Adipocyte (in vitro differentiated cells): ENCODE measurements around the gene SZT2.
"Not testable (repeated sequence)": the region's sequence is repeated elsewhere in the genome, so short reads cannot be mapped to it uniquely, and the experiment has no call there.

Experiments used
- DNase-seq: peaks from one replicate; pipeline ENCODE4 v3.0.0-alpha.2; 2015; ENCODE audit warnings: low read depth
- H3K27me3 ChIP-seq: replicated peaks from 2 replicates; pipeline ENCODE4 v1.7.0; 2013; ENCODE audit warnings: mild to moderate bottlenecking, low read length, moderate library complexity; ENCODE audit not compliant: control insufficient read depth, insufficient read depth
- H3K36me3 ChIP-seq: 2 replicates; pipeline ENCODE4 v1.7.0; 2013; ENCODE audit warnings: low read length, mild to moderate bottlenecking, moderate library complexity; ENCODE audit not compliant: control insufficient read depth, insufficient read depth, severe bottlenecking
- H3K4me1 ChIP-seq: 2 replicates; pipeline ENCODE4 v1.7.0; 2013; ENCODE audit warnings: mild to moderate bottlenecking, low read length, moderate library complexity; ENCODE audit not compliant: control insufficient read depth, insufficient read depth
- H3K4me3 ChIP-seq: 2 replicates; pipeline ENCODE4 v1.7.0; 2013; ENCODE audit warnings: mild to moderate bottlenecking, low read length, moderate library complexity
- H3K9ac ChIP-seq: 2 replicates; pipeline ENCODE4 v1.7.0; 2013; ENCODE audit warnings: mild to moderate bottlenecking, low read length, moderate library complexity
- H3K9me3 ChIP-seq: 2 replicates; pipeline ENCODE4 v1.7.0; 2013; ENCODE audit warnings: mild to moderate bottlenecking, low read length, moderate library complexity; ENCODE audit not compliant: control insufficient read depth

SZT2 gene

GRCh38 chr1:43488165-43488564 lies 98.5 kb downstream of the SZT2 start:
- H3K4me3 ChIP-seq = no peak overlapping the region
- no peak overlapping the region for H3K9ac ChIP-seq
- H3K9me3 ChIP-seq = peaks cover 21% of the 10 kb centered on the region
- no peak for DNase-seq
- no peaks in the 10 kb centered on the region for H3K36me3 ChIP-seq
- H3K27me3 ChIP-seq = no peaks in the 10 kb centered on the region
- peaks cover 7% of the 10 kb centered on the region for H3K4me1 ChIP-seq

DNA sequence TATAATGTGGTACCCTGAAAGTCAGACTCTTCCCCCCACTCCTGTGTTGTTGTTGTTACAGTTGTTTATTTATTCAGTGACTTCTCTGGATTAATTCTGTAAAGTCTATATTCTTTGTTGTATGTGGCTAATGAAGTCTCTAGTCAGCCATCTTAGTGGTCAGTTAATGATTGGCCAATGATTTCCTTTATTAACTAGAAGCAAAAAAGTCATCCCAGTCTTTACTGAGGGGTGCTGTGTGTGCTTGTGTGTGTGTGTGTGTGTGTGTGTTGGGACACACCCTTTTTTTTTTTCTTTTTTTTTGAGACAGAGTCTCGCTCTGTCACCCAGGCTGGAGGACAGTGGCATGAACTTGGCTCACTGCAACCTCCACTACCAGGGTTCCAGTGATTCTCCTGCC lies 101.4 kb downstream of the SZT2 start:
- H3K4me1 ChIP-seq = peaks cover 20% of the 10 kb centered on the region
- H3K4me3 ChIP-seq = no peak overlapping the region
- no peak for DNase-seq
- peaks cover 21% of the 10 kb centered on the region for H3K9me3 ChIP-seq
- H3K27me3 ChIP-seq = no peaks in the 10 kb centered on the region
- H3K9ac ChIP-seq = no peak overlapping the region
- H3K36me3 ChIP-seq = no peaks in the 10 kb centered on the region

GRCh38 chr1:43492826-43493225 lies 103.1 kb downstream of the SZT2 start:
- H3K36me3 ChIP-seq = no peaks in the 10 kb centered on the region
- H3K4me3 ChIP-seq = no peak overlapping the region
- H3K9me3 ChIP-seq = peaks cover 19% of the 10 kb centered on the region
- no peaks in the 10 kb centered on the region for H3K27me3 ChIP-seq
- H3K4me1 ChIP-seq = peaks cover 20% of the 10 kb centered on the region
- no peak overlapping the region for H3K9ac ChIP-seq
- DNase-seq = peak; percentile 55

DNA sequence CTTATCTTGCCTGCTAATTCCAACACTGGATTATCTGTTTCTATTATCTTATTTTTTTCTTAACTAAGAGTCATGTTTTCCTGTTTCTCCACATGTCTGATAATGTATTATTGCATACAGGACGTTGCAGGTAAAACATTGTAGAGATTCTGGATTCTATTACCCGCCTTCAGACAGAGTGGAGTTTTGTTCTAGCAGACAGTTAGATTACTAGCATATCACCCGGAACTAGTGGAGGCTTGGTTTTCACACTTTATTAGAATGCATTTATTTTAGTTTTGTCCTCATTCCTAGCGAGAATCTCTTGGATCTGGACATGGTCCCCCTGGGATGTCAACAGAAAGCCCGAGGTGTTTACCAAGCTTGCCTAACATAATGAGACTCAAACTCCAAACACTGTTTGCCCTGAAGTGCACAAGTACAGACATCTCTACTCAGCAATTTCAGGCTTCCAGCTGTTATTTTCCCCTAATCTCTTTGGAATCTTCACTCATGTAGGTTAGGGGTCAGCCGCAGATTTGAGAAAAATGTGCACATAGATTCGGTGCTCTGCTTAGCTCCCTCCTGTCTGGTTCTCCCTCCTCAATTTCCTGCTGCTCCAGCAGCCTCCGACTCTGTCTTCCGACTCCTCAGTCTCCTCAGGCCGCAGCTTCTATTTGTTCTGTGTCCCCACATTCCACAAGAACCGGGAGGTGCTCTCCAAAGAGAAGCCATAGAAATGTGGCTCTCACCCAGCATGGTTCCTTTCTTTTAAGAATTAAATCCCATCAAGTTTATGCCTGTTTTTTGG lies 104.2 kb downstream of the SZT2 start:
- peak; percentile 17 for DNase-seq
- no peaks in the 10 kb centered on the region for H3K27me3 ChIP-seq
- H3K4me3 ChIP-seq = peak overlapping the region; percentile 14
- H3K9ac ChIP-seq = peak overlapping the region; percentile 45
- H3K9me3 ChIP-seq = peaks cover 10% of the 10 kb centered on the region
- peaks cover 20% of the 10 kb centered on the region for H3K4me1 ChIP-seq
- H3K36me3 ChIP-seq = no peaks in the 10 kb centered on the region

DNA sequence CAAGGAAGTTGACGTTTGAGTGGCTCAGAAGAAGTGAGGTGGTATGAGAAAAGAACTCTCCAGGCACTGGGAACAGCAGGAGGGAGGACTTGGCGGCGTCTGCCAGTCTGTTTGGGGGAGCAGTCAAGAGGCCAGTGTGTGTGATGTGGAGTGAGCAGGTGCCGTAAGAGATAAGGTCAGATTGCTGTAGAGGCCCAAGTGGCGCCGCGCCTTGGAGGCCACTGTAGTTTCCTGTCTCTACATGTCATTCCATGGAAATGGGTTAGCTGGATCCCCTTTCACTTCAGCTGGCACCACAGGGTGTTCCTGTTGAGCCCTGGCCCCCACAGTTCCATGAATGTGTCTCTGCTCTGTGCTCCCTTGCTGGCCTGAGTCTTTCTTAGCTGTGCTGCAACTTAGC lies 105.5 kb downstream of the SZT2 start:
- H3K9ac ChIP-seq = no peak overlapping the region
- H3K4me3 ChIP-seq = no peak overlapping the region
- peaks cover 6% of the 10 kb centered on the region for H3K9me3 ChIP-seq
- H3K36me3 ChIP-seq = no peaks in the 10 kb centered on the region
- peaks cover 20% of the 10 kb centered on the region for H3K4me1 ChIP-seq
- no peak for DNase-seq
- no peaks in the 10 kb centered on the region for H3K27me3 ChIP-seq

DNA sequence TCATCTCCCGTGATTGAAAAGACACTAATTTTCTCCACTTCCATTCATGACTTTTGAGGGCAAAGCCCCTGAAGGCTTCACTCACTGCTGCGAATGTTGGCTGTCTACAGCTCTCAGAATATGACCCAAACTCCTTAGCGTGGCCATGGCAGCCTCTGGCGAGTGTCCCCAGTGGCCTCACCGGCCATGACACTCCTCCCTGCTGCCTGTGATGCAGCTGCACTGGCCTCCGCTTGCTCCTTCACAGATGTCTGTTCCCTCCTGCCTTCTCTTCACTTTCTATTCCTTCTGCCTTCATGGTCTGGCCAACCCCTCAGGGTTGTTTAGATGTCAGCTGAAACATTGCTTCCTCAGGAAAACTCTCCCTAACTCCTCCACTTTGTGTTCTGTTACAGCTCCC lies 110.2 kb downstream of the SZT2 start:
- Histone ChIP-seq H3K4me1 (no peaks in the 10 kb centered on the region), H3K36me3 (no peaks in the 10 kb centered on the region), H3K9ac (no peak overlapping the region), H3K9me3 (no peaks in the 10 kb centered on the region), H3K27me3 (peaks cover 10% of the 10 kb centered on the region), H3K4me3 (no peak overlapping the region)
- DNase-seq = no peak

- not testable (repeated sequence) for H3K4me3 ChIP-seq, H3K9me3 ChIP-seq, H3K36me3 ChIP-seq, DNase-seq, H3K9ac ChIP-seq, H3K4me1 ChIP-seq
- H3K27me3 ChIP-seq = peaks cover 14% of the 10 kb centered on the region
Observed at GRCh38 chr1:43501806-43502205, 112.1 kb downstream of the SZT2 start.

DNA sequence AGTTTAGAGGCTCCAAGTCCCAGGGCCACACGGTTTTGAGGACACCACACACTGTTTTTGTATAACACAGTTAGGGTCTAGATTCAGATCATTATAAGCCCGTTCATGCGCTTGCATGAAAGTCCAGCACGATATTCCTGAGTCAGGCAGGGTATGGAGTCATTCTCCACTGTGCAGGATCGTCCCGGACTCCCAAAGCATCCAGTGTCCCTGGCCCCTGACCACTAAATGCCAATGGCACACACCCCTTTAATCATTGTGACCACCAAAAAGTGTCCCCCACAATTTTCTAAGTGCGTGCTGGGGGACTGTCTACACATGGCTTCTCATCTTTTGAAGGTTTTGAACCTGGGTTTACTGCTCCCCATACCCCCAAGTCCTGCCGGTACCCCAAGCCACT lies 113.8 kb downstream of the SZT2 start:
- Histone ChIP-seq H3K9ac (no peak overlapping the region), H3K27me3 (peaks cover 28% of the 10 kb centered on the region), H3K4me3 (no peak overlapping the region), H3K36me3 (no peaks in the 10 kb centered on the region), H3K4me1 (no peaks in the 10 kb centered on the region), H3K9me3 (no peaks in the 10 kb centered on the region)
- no peak for DNase-seq
